ENCODE measurements around the gene OR52N5.

DNA sequence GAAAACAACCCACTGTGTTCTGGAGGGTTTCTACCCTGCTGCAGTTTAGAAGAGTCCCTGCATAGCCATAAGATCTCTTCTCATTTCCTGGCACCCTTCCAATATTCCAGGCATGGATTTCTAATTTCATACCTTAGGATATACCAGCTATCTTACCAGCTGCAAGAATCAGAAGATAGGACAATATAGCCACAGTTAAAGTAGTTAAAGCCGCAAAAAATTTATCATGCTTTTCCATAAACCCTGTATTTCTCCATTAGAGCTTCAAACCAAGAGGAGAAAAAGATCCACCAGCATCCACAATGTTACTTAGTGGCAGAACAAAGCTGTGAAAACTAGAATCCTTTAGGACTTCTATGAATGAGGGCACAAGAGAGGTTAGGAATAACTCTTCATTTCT, 55.5 kb downstream of the OR52N5 start:
- TF ChIP-seq POLR2A (IDR thresholded peaks at IDR 0.05; ENCODE audit: low read depth, low read length): no peak
- TF ChIP-seq POLR2AphosphoS5 (IDR thresholded peaks at IDR 0.05; ENCODE audit: low read depth, low read length): no peak
